DOHH2 (cell line): ENCODE data around the gene ULBP2.
"Not testable (repeated sequence)": the region's sequence is repeated elsewhere in the genome, so short reads cannot be mapped to it uniquely, and the experiment has no call there.

Source experiments
- EZH2phosphoT487 ChIP-seq: fragments of 200-600 bp; sonication (generic); IDR thresholded peaks from 2 replicates; pipeline ENCODE4 v1.6.1; 2017; ENCODE audit warnings: borderline replicate concordance, mild to moderate bottlenecking, antibody characterized with exemption, low read length, moderate library complexity, mixed read lengths
- TF ChIP-seq, protein P1 (sequence below): fragments of 200-600 bp; sonication (generic); IDR thresholded peaks from one replicate; pipeline ENCODE4 v1.5.1; 2014; ENCODE audit warnings: antibody characterized with exemption, mild to moderate bottlenecking, low read depth, low read length; ENCODE audit not compliant: poor library complexity, severe bottlenecking

DNA sequence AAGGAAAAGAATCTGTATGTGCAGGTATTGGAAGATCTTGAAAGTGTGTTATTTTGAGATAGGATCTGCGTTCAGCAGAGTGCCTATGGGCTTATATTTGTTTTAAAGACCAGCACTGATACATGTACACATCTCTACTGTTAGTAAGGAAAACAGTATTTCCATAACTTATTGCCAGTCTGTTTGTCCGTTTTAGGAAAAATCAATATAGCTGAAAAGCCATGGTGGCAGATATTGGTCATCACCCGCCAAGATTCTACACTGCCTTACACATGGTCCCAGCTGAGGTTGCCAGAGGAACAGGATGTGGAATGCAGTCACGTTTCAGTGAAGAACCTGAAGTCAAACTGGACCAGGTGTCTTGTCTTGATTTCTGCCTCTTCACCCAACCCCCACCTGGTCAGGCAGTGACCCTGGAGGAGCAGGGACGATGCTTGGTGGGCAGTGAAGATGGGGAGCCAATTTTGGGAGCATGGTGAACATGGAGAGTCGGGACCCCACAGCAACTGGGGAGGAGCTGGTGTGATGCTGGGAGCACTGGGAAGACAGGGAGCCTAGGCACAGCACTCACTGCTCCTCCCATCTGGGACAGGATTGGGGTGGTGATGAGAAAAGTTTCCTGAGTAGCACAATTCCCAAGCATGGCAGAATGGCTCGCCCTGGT is 14.0 kb downstream of the ULBP2 start:
- TF ChIP-seq, protein P1, sequence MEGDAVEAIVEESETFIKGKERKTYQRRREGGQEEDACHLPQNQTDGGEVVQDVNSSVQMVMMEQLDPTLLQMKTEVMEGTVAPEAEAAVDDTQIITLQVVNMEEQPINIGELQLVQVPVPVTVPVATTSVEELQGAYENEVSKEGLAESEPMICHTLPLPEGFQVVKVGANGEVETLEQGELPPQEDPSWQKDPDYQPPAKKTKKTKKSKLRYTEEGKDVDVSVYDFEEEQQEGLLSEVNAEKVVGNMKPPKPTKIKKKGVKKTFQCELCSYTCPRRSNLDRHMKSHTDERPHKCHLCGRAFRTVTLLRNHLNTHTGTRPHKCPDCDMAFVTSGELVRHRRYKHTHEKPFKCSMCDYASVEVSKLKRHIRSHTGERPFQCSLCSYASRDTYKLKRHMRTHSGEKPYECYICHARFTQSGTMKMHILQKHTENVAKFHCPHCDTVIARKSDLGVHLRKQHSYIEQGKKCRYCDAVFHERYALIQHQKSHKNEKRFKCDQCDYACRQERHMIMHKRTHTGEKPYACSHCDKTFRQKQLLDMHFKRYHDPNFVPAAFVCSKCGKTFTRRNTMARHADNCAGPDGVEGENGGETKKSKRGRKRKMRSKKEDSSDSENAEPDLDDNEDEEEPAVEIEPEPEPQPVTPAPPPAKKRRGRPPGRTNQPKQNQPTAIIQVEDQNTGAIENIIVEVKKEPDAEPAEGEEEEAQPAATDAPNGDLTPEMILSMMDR, result not testable (repeated sequence)
- TF ChIP-seq EZH2phosphoT487, result not testable (repeated sequence)
